ENCODE results near the gene SESN1.

GRCh38 chr6:108946695-108947094 is 148.0 kb downstream of the SESN1 start:
- TF ChIP-seq CTCF (IDR thresholded peaks at IDR 0.05) (no peak), POLR2A (IDR thresholded peaks at IDR 0.05) (no peak)

All from tibial nerve (tissue), 3 donors.